ENCODE results near the gene PKD2. TPM values are rescaled to one million over a fixed set of nuclear protein-coding genes. Genes with fewer than 3 reads are reported as not detected.

PKD2 gene
- polyA plus RNA-seq, 1 of the 3 experiments (the other 2 are of a cell fraction), result 44.6 TPM

DNA sequence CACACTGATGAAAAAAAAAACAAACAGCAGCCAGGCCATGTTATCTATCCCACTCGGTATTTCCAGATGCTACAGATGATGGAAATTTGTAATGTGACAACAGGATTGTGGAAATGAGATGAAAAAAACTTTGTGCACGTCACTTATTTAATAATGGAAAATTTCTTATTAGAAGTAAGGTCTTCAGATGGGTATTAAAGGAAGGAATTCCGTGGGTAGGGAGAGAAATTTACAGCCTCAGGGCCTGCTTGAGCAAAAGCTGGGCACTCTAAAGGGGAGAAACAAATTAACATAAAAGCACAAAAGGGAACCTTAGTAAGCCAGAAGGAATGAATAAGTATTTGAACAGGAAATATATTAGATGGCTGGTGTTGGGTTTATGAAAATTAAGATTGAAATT is 4.2 kb upstream of the PKD2 start:
- WGBS (ENCODE audit: low lambda C conversion rate), result 36% methylated on average over 3 of the region's 3 CpGs
- ChIA-PET CTCF (no interaction called here), POLR2A (no interaction called here)
- H3K79me2 ChIP-seq (ENCODE audit: insufficient read depth), result peaks cover 6% of the 10 kb centered on the region
- H3K27ac ChIP-seq (ENCODE audit: low read depth in 2 of 2, low read length in 1 of 2), result no peak overlapping the region
- no peaks in the 10 kb centered on the region for H3K9me2 ChIP-seq
- H2AFZ ChIP-seq (ENCODE audit: low read depth), result no peak overlapping the region
- H3K27me3 ChIP-seq (ENCODE audit: insufficient read depth), result no peaks in the 10 kb centered on the region
- TF ChIP-seq FOSL2 (IDR thresholded peaks at IDR 0.05; ENCODE audit: borderline replicate concordance, low read depth), result no peak
- no peak for TF ChIP-seq FOXJ3 (CRISPR knock-in tag; IDR thresholded peaks at IDR 0.05)
- no peak for TF ChIP-seq RXRA (IDR thresholded peaks at IDR 0.05; ENCODE audit: borderline replicate concordance, low read depth)
- TF ChIP-seq TEAD4 (IDR thresholded peaks at IDR 0.05; ENCODE audit: borderline replicate concordance, insufficient read depth), result no peak
- TF ChIP-seq, protein P1, sequence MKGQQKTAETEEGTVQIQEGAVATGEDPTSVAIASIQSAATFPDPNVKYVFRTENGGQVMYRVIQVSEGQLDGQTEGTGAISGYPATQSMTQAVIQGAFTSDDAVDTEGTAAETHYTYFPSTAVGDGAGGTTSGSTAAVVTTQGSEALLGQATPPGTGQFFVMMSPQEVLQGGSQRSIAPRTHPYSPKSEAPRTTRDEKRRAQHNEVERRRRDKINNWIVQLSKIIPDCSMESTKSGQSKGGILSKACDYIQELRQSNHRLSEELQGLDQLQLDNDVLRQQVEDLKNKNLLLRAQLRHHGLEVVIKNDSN (IDR thresholded peaks at IDR 0.05; ENCODE audit: borderline replicate concordance, low read depth), result no peak
- TF ChIP-seq JUND (IDR thresholded peaks at IDR 0.05), result no peak
- no peak for TF ChIP-seq SMC3 (IDR thresholded peaks at IDR 0.05; ENCODE audit: low read depth, low read length)
- no peak for TF ChIP-seq YY1 (IDR thresholded peaks at IDR 0.05; ENCODE audit: low read depth)
- TF ChIP-seq, protein P2, sequence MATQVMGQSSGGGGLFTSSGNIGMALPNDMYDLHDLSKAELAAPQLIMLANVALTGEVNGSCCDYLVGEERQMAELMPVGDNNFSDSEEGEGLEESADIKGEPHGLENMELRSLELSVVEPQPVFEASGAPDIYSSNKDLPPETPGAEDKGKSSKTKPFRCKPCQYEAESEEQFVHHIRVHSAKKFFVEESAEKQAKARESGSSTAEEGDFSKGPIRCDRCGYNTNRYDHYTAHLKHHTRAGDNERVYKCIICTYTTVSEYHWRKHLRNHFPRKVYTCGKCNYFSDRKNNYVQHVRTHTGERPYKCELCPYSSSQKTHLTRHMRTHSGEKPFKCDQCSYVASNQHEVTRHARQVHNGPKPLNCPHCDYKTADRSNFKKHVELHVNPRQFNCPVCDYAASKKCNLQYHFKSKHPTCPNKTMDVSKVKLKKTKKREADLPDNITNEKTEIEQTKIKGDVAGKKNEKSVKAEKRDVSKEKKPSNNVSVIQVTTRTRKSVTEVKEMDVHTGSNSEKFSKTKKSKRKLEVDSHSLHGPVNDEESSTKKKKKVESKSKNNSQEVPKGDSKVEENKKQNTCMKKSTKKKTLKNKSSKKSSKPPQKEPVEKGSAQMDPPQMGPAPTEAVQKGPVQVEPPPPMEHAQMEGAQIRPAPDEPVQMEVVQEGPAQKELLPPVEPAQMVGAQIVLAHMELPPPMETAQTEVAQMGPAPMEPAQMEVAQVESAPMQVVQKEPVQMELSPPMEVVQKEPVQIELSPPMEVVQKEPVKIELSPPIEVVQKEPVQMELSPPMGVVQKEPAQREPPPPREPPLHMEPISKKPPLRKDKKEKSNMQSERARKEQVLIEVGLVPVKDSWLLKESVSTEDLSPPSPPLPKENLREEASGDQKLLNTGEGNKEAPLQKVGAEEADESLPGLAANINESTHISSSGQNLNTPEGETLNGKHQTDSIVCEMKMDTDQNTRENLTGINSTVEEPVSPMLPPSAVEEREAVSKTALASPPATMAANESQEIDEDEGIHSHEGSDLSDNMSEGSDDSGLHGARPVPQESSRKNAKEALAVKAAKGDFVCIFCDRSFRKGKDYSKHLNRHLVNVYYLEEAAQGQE (IDR thresholded peaks at IDR 0.05; ENCODE audit: low read depth, low read length), result no peak
- TF ChIP-seq, protein P3, sequence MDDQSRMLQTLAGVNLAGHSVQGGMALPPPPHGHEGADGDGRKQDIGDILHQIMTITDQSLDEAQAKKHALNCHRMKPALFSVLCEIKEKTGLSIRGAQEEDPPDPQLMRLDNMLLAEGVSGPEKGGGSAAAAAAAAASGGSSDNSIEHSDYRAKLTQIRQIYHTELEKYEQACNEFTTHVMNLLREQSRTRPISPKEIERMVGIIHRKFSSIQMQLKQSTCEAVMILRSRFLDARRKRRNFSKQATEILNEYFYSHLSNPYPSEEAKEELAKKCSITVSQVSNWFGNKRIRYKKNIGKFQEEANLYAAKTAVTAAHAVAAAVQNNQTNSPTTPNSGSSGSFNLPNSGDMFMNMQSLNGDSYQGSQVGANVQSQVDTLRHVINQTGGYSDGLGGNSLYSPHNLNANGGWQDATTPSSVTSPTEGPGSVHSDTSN (IDR thresholded peaks at IDR 0.05), result no peak
- TF ChIP-seq, protein P4, sequence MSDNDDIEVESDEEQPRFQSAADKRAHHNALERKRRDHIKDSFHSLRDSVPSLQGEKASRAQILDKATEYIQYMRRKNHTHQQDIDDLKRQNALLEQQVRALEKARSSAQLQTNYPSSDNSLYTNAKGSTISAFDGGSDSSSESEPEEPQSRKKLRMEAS (IDR thresholded peaks at IDR 0.05; ENCODE audit: low read depth), result no peak
- no peak for TF ChIP-seq EP300 (IDR thresholded peaks at IDR 0.05; ENCODE audit: borderline replicate concordance in 1 of 2, low read depth in 1 of 2, low read length in 1 of 2)
- TF ChIP-seq, protein P5, sequence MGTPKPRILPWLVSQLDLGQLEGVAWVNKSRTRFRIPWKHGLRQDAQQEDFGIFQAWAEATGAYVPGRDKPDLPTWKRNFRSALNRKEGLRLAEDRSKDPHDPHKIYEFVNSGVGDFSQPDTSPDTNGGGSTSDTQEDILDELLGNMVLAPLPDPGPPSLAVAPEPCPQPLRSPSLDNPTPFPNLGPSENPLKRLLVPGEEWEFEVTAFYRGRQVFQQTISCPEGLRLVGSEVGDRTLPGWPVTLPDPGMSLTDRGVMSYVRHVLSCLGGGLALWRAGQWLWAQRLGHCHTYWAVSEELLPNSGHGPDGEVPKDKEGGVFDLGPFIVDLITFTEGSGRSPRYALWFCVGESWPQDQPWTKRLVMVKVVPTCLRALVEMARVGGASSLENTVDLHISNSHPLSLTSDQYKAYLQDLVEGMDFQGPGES (IDR thresholded peaks at IDR 0.05; ENCODE audit: low read depth, low read length), result no peak
- TF ChIP-seq, protein P6, sequence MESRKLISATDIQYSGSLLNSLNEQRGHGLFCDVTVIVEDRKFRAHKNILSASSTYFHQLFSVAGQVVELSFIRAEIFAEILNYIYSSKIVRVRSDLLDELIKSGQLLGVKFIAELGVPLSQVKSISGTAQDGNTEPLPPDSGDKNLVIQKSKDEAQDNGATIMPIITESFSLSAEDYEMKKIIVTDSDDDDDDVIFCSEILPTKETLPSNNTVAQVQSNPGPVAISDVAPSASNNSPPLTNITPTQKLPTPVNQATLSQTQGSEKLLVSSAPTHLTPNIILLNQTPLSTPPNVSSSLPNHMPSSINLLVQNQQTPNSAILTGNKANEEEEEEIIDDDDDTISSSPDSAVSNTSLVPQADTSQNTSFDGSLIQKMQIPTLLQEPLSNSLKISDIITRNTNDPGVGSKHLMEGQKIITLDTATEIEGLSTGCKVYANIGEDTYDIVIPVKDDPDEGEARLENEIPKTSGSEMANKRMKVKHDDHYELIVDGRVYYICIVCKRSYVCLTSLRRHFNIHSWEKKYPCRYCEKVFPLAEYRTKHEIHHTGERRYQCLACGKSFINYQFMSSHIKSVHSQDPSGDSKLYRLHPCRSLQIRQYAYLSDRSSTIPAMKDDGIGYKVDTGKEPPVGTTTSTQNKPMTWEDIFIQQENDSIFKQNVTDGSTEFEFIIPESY (IDR thresholded peaks at IDR 0.05; ENCODE audit: borderline replicate concordance, low read depth), result no peak
- H3K9ac ChIP-seq, result no peak overlapping the region
- no peaks in the 10 kb centered on the region for H3K36me3 ChIP-seq (replicated peaks in 1 of 2; ENCODE audit: control insufficient read depth in 1 of 2, insufficient read depth in 2 of 2, low read length in 1 of 2)
- no peak overlapping the region for H3K4me3 ChIP-seq (ENCODE audit: low read depth in 2 of 2, low read length in 1 of 2)
- H3F3A ChIP-seq (replicated peaks; ENCODE audit: insufficient read depth), result peaks cover 4% of the 10 kb centered on the region
- no peaks in the 10 kb centered on the region for H4K20me1 ChIP-seq (ENCODE audit: insufficient read depth)
- H3K9me3 ChIP-seq, result no peaks in the 10 kb centered on the region
- H3K4me2 ChIP-seq, result no peak overlapping the region
- H3K4me1 ChIP-seq (ENCODE audit: control insufficient read depth in 1 of 2, insufficient read depth in 2 of 2, low read depth in 1 of 2, low read length in 1 of 2), result peaks cover 0 to 4% of the 10 kb centered on the region in 2 experiments; a peak in 1 of 4 replicates
- DNase-seq, result no peak

All from SK-N-SH (cell line).